ENCODE data around the gene MMP3. TPM values are rescaled to one million over a fixed set of nuclear protein-coding genes. Genes with fewer than 3 reads are reported as not detected.

The MMP3 gene
- total and polyA plus RNA-seq, 2 donors (not counting 3 experiments of a cell fraction or from before 2014, with no cell fraction given): not detected

GRCh38 chr11:102878595-102878994, 35.2 kb upstream of the MMP3 start:
- Histone ChIP-seq H3K4me1 (ENCODE audit: control insufficient read depth, extremely low read depth, insufficient read depth, low read length) (no peaks in the 10 kb centered on the region), H3K9me1 (replicated peaks; ENCODE audit: control insufficient read depth, extremely low read depth, insufficient read depth, low read length) (no peaks in the 10 kb centered on the region), H3K36me3 (ENCODE audit: control insufficient read depth in 2 of 2, extremely low read depth in 1 of 2, insufficient read depth in 2 of 2, low read length in 2 of 2) (no peaks in the 10 kb centered on the region), H4K20me1 (replicated peaks; ENCODE audit: control insufficient read depth, extremely low read depth, insufficient read depth, low read length) (no peaks in the 10 kb centered on the region), H3K4me3 (replicated peaks in 1 of 3; ENCODE audit: insufficient read depth in 1 of 3, low read depth in 1 of 3, low read length in 3 of 3) (no peak overlapping the region), H3K27ac (ENCODE audit: insufficient read depth, low read depth, low read length) (no peak overlapping the region), H3K9me3 (replicated peaks; ENCODE audit: control insufficient read depth, insufficient read depth, low read length) (no peaks in the 10 kb centered on the region), H3K9ac (replicated peaks; ENCODE audit: extremely low read depth, insufficient read depth, low read length) (no peak overlapping the region), H3K4me2 (ENCODE audit: insufficient read depth, low read length) (no peak overlapping the region), H3K79me2 (ENCODE audit: control insufficient read depth, insufficient read depth, low read length) (no peaks in the 10 kb centered on the region), H2AFZ (ENCODE audit: low read depth, low read length) (no peak overlapping the region), H3K27me3 (ENCODE audit: control insufficient read depth in 2 of 2, insufficient read depth in 2 of 2, low read length in 2 of 2) (peaks cover 0 to 6% of the 10 kb centered on the region in 2 experiments)
- dilution Hi-C loops (cut with MboI; ENCODE audit: extremely low pct_ligation_motif_present, low sequenced_read_pairs) (no loop called here), intact Hi-C loops (cut with micrococcal nuclease) (no loop called here)
- no peak for TF ChIP-seq JUN (IDR thresholded peaks at IDR 0.05; ENCODE audit: borderline replicate concordance, insufficient read depth, insufficient read length, low read depth)
- TF ChIP-seq, protein P1, sequence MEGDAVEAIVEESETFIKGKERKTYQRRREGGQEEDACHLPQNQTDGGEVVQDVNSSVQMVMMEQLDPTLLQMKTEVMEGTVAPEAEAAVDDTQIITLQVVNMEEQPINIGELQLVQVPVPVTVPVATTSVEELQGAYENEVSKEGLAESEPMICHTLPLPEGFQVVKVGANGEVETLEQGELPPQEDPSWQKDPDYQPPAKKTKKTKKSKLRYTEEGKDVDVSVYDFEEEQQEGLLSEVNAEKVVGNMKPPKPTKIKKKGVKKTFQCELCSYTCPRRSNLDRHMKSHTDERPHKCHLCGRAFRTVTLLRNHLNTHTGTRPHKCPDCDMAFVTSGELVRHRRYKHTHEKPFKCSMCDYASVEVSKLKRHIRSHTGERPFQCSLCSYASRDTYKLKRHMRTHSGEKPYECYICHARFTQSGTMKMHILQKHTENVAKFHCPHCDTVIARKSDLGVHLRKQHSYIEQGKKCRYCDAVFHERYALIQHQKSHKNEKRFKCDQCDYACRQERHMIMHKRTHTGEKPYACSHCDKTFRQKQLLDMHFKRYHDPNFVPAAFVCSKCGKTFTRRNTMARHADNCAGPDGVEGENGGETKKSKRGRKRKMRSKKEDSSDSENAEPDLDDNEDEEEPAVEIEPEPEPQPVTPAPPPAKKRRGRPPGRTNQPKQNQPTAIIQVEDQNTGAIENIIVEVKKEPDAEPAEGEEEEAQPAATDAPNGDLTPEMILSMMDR (IDR thresholded peaks at IDR 0.05; ENCODE audit: extremely low read depth in 1 of 2, insufficient read depth in 1 of 2, low read depth in 1 of 2, low read length in 2 of 2): no peak
- TF ChIP-seq EZH2 (IDR thresholded peaks at IDR 0.05; ENCODE audit: borderline replicate concordance, low read depth, low read length, severe bottlenecking): no peak
- TF ChIP-seq FOS (IDR thresholded peaks at IDR 0.05; ENCODE audit: borderline replicate concordance, insufficient read depth, low read length): no peak
- no peak for TF ChIP-seq MYC (IDR thresholded peaks at IDR 0.05; ENCODE audit: low read depth, low read length)
- TF ChIP-seq POLR2AphosphoS5 (IDR thresholded peaks at IDR 0.05; ENCODE audit: insufficient read depth, low read depth, low read length): no peak
- no peak for TF ChIP-seq POLR2A (IDR thresholded peaks at IDR 0.05; ENCODE audit: low read depth, low read length)
- no peak for TF ChIP-seq GATA2 (IDR thresholded peaks at IDR 0.05; ENCODE audit: insufficient read depth, insufficient read length, low read depth, low read length)
- TF ChIP-seq, protein P2, sequence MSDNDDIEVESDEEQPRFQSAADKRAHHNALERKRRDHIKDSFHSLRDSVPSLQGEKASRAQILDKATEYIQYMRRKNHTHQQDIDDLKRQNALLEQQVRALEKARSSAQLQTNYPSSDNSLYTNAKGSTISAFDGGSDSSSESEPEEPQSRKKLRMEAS (IDR thresholded peaks at IDR 0.05; ENCODE audit: insufficient read depth, insufficient read length): no peak
- ChIA-PET CTCF (no interaction called here), POLR2A (no interaction called here)
- BruUV-seq (replicated peaks): no TSS peak
- no peak for DNase-seq (ENCODE audit: low read depth, low spot score)
- FAIRE-seq: no peak
